Activated CD8-positive, alpha-beta memory T cell treated with anti-CD3 and anti-CD28 coated beads, Interleukin-2, amount 10 ng/mL, durations not matched to agents 7 days and 5 days (primary cell): ENCODE results near the gene CROCC2. TPM values are rescaled to one million over a fixed set of nuclear protein-coding genes. Genes with fewer than 3 reads are reported as not detected.
A peak's percentile ranks its signal among the peaks of the same experiment; 100 is the strongest.

Experiments used
- ATAC-seq: fragments of 150-1000 bp; cut with Tn5 transposase; one replicate; pipeline ENCODE4 v1.10.0; 2021; ENCODE audit warnings: moderate library complexity
- CTCF ChIA-PET: fragments of 350-600 bp; sonication (Branson Sonifier 250); formaldehyde crosslinking; loops from one replicate; lab custom pipeline; 2021; ENCODE audit warnings: antibody characterized with exemption; lab: Charles Lee
- DNase-seq: peaks from one replicate; pipeline ENCODE4 v3.0.0-alpha.2; 2020
- H3K27ac Mint-ChIP-seq: one replicate; pipeline ENCODE4 v1.8.0; 2021; ENCODE audit warnings: mild to moderate bottlenecking, mixed read lengths
- H3K27me3 Mint-ChIP-seq: one replicate; pipeline ENCODE4 v1.8.0; 2021; ENCODE audit warnings: mixed read lengths
- H3K36me3 Mint-ChIP-seq: one replicate; pipeline ENCODE4 v1.8.0; 2021; ENCODE audit warnings: mild to moderate bottlenecking, mixed read lengths
- H3K4me1 Mint-ChIP-seq: one replicate; pipeline ENCODE4 v1.8.0; 2021; ENCODE audit warnings: mixed read lengths
- H3K4me3 Mint-ChIP-seq: one replicate; pipeline ENCODE4 v1.8.0; 2021; ENCODE audit warnings: mild to moderate bottlenecking, moderate library complexity, mixed read lengths
- H3K9me3 Mint-ChIP-seq: one replicate; pipeline ENCODE4 v1.8.0; 2022; ENCODE audit warnings: low read depth, mixed read lengths
- total RNA-seq, 2 experiments: library from RNA; stranded (reverse); gene quantifications; one replicate each; pipeline ENCODE4 v1.2.3, GENCODE V29; 2021

CROCC2 gene
- total RNA-seq, 2 experiments from 2014 or later: not detected

DNA sequence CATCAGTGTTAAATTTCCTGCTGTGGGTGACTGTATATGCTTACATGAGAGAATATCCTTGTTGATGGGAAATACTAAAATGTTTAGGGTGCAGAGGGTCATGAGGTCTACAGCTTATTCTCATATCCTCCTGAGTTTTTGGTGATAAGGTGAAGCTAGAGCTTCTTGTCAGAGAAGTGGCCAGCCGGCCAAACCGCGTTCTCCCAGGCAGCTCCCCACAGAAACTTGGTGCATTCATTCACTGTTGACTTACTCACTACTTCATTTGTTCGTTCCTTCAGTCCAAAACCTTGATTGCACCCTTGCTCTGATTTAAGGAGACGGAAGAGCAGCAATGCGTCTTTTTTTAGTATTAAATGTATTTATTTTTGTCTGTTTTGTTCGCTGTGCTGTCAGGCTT is 101.0 kb downstream of the CROCC2 start:
- peaks cover 8% of the 10 kb centered on the region for H3K4me1 Mint-ChIP-seq
- DNase-seq (peak; percentile 33), ATAC-seq (no peak)
- H3K4me3 Mint-ChIP-seq: no peak overlapping the region
- no peak overlapping the region for H3K27ac Mint-ChIP-seq
- H3K36me3 Mint-ChIP-seq: no peaks in the 10 kb centered on the region
- H3K9me3 Mint-ChIP-seq: peaks cover 13% of the 10 kb centered on the region
- CTCF ChIA-PET: no interaction called here
- peaks cover 13% of the 10 kb centered on the region for H3K27me3 Mint-ChIP-seq

DNA sequence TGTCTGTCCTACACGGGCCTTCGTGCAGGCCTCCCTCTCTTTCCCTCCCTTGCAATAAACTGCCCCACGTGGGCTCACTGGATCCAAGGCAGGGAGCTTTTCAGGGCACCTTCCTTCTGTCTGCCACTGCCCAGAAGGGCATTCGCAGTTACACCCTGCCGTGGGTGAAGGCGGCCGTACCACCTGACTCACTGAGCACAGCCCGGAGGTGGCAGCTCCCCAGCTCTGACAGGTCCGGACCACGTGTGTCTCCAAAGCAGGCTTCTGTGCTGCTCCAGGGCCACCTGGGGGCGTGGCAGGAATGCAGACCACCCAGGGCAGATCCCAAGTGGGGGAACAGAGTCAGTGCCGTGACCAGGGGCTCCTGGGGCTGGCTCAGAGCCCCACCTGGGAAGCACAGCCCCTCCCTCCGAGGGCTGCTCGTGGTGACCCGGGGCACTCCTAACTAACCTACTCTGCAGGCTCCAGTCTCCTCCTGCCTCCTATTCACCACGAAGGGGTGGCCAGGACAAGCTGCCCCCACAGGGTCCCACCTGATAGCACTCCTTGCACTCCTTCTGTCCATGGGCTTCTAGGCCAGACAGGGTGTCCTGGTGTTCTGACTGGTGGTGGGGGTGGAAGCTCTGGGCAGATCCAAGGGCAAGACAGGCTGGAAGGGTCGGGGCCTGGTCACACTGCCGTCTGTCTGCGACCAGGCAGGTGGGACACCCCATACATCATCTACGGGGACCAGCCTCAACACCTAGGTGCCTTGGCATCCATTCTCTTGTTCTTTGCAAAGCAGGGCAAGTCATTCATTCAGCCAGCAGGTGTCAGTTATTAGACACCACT is 102.0 kb downstream of the CROCC2 start:
- Mint-ChIP-seq H3K27me3 (peaks cover 16% of the 10 kb centered on the region), H3K4me3 (no peak overlapping the region), H3K9me3 (peaks cover 13% of the 10 kb centered on the region), H3K27ac (no peak overlapping the region), H3K36me3 (no peaks in the 10 kb centered on the region), H3K4me1 (peaks cover 8% of the 10 kb centered on the region)
- CTCF ChIA-PET: no interaction called here
- ATAC-seq (no peak), DNase-seq (peak; percentile 29)

DNA sequence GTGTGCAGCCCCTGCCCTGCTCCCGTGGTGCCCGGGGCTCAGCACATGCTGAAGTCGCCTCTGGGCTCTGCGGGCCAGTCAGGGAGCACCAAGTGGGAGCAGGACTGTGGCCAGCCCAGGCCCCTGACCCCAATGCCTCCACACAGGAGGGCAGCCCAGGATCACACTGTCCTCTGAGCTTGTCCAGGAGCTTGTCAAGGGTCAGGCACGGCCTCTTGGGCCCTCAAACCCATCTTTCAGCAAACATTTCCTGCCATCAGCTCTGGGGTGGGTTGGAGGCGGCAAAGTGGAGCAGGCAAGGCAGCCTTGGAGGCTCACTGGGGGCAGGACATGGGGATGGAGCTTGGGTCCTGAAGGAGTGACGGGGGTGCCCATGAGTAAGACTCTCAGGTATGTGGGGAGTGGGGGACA is 102.6 kb downstream of the CROCC2 start:
- Mint-ChIP-seq H3K4me3 (no peak overlapping the region), H3K9me3 (peaks cover 13% of the 10 kb centered on the region), H3K36me3 (no peaks in the 10 kb centered on the region), H3K27ac (peak overlapping the region; percentile 30), H3K27me3 (peaks cover 16% of the 10 kb centered on the region), H3K4me1 (peaks cover 8% of the 10 kb centered on the region)
- DNase-seq: peak; percentile 27
- no peak for ATAC-seq
- CTCF ChIA-PET: no interaction called here

DNA sequence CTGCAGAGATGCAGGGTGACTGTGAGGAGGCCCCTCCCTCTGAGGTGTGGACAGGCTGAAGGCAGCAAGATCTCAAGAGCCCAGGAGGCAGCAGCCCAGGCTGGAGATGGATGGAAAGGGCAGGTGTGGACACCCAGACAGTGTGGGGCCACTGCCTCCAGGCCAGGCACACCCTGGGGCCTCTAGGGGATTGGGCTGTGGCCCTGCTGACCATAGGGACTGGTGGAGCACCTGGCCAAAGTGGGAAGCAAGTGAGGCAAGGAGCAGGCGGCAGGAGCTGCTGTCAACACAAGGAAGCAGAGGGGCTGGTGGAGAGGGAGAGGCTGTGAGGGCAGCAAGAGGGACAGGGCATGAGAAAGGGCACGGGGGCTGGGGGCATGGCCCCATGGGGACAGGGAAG is 103.1 kb downstream of the CROCC2 start:
- CTCF ChIA-PET: no interaction called here
- ATAC-seq (no peak), DNase-seq (peak; percentile 29)
- peaks cover 9% of the 10 kb centered on the region for H3K9me3 Mint-ChIP-seq
- H3K27me3 Mint-ChIP-seq: peaks cover 16% of the 10 kb centered on the region
- no peaks in the 10 kb centered on the region for H3K36me3 Mint-ChIP-seq
- peak overlapping the region; percentile 30 for H3K27ac Mint-ChIP-seq
- peaks cover 8% of the 10 kb centered on the region for H3K4me1 Mint-ChIP-seq
- no peak overlapping the region for H3K4me3 Mint-ChIP-seq

DNA sequence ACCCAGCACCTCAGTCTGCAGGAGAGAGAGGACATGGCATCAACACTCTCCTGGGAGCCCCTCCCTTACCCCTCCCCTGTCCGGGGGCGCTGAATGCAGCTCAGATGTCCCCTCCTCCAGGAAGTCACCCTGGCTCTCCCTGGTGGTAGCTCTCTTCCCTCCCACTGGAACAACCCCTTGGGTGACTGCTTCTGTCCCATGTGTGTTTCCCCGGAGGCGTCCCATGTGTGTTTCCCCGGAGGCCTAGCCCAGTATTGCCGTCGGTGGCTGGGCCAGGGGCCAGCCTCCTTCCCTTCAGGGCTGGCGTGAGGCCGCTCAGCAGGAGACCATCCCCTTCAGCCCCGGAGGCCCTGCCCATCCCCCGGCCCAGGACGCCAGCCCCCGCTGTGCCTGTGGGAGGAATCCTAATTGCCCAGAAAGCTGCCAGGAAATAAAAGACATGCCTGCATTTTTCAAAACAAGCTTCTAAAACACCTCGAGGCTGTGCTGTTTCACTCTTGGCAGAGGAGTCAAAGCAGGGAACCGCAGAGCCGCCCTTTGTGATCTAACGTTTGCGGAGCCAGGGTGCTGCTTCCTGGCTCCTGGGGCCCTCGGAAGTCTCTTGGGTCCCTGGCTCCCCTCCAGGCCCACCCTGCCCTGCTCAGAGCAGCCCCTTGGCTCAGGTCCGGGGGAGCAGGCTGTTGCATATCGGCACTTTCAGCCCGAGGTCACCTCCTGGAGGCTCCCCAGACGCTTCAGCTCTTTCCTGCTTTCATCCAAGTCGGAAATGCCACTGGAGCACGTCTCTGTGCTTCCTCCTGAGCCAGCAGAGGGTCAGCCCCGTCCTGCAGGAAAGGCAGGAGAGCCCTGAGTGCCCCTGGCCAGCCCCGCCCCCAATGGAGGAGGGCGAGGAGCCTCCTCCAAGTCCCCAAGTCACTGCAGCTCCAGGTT is 103.7 kb downstream of the CROCC2 start:
- no peak overlapping the region for H3K4me3 Mint-ChIP-seq
- H3K27ac Mint-ChIP-seq: peak overlapping the region; percentile 37
- CTCF ChIA-PET: no interaction called here
- peaks cover 9% of the 10 kb centered on the region for H3K9me3 Mint-ChIP-seq
- no peaks in the 10 kb centered on the region for H3K36me3 Mint-ChIP-seq
- peaks cover 8% of the 10 kb centered on the region for H3K4me1 Mint-ChIP-seq
- peak; percentile 65 for DNase-seq
- peak; percentile 76 for ATAC-seq
- H3K27me3 Mint-ChIP-seq: peaks cover 16% of the 10 kb centered on the region

DNA sequence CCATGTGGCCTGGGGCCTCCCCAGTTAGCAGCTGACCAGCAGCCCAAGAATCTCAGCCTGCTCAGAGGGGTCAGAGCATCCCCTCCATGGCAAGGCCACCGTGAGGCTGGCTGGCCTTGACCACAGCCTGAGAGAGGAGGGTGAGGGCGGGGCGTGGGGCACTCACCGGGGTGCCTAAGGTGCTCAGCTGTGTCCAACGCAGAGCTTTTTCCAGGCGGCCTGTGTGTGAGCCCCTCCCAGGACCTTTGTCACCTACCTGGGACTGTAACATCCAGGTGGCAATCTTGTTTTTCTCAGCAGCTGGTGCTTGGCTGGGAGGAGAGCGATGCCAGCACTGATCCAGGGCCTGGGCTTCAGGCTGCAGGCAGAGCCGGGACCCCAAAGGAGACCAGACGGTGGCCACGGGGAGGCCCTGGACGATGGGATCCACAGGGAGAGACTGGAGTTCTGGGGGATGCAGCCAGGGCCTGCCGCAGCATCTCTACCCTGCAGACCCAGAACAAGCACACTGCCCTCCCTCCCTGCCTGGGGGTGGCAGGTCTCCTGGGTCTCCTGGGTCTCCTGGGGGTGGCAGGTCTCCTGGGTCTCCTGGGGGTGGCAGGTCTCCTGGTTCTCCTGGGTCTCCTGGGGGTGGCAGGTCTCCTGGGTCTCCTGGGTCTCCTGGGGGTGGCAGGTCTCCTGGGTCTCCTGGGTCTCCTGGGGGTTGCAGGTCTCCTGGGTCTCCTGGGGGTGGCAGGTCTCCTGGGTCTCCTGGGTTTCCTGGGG is 104.6 kb downstream of the CROCC2 start:
- H3K27ac Mint-ChIP-seq: no peak overlapping the region
- CTCF ChIA-PET: no interaction called here
- no peaks in the 10 kb centered on the region for H3K36me3 Mint-ChIP-seq
- peaks cover 5% of the 10 kb centered on the region for H3K9me3 Mint-ChIP-seq
- peaks cover 8% of the 10 kb centered on the region for H3K4me1 Mint-ChIP-seq
- peaks cover 12% of the 10 kb centered on the region for H3K27me3 Mint-ChIP-seq
- ATAC-seq: no peak
- H3K4me3 Mint-ChIP-seq: no peak overlapping the region
- DNase-seq: peak; percentile 39

DNA sequence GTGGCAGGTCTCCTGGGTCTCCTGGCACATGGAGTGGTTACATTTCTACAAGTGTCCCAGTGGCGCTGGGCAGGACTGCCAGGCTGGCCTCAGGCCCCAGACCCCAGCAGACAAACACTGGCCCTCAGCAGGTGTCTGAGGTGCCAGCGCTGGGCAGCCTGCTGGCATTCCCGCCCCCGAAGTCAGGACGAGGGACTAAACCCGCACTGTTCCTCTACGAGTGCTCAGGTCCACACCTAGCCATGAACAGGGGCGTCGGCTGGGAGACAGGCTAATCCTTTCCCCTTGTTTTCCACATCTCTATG is 105.1 kb downstream of the CROCC2 start:
- Mint-ChIP-seq H3K36me3 (no peaks in the 10 kb centered on the region), H3K27me3 (peaks cover 10% of the 10 kb centered on the region), H3K4me3 (no peak overlapping the region), H3K9me3 (no peaks in the 10 kb centered on the region), H3K27ac (no peak overlapping the region), H3K4me1 (peaks cover 8% of the 10 kb centered on the region)
- no peak for ATAC-seq
- DNase-seq: no peak
- CTCF ChIA-PET: no interaction called here

DNA sequence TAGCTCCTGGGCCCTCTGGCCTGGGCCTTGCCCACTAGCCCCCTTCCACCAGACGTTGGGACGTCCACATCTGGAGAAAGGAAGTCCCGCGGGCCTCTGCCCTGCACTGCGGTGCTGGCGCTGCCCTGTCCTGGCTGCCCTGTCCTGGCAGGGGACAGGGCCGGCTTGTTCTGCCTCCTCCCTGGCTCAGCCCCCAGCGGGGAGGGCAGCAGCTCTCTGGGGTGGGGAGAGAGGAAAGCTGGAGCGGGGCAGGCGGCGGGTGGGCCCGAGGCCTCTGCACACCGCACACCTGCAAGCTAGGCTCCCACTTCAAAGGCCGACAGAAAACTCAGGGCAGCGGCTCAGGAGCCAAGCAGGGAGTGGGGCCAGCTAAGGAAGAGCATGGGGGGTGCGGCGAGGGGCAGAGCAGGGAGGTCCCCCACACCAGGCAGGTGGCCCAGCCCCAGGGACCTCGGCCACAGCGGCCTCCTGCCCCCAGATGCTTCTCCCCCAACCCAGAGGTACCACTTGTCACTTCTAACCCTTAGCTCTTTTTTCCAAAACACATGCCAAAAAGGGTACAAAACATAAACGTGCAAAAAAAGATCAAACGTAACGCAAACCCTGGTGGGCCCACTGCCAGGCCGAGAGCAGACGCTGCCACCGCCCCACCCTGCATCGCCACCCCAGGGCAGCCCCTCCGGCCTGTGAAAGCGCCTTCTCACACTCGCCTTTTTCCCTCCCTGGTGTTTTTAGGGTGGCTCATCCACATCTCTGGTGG is 105.8 kb downstream of the CROCC2 start:
- peak; percentile 22 for DNase-seq
- Mint-ChIP-seq H3K4me3 (no peak overlapping the region), H3K4me1 (peaks cover 8% of the 10 kb centered on the region), H3K27me3 (peaks cover 8% of the 10 kb centered on the region), H3K27ac (no peak overlapping the region), H3K36me3 (no peaks in the 10 kb centered on the region), H3K9me3 (no peaks in the 10 kb centered on the region)
- ATAC-seq: no peak
- CTCF ChIA-PET: no interaction called here

DNA sequence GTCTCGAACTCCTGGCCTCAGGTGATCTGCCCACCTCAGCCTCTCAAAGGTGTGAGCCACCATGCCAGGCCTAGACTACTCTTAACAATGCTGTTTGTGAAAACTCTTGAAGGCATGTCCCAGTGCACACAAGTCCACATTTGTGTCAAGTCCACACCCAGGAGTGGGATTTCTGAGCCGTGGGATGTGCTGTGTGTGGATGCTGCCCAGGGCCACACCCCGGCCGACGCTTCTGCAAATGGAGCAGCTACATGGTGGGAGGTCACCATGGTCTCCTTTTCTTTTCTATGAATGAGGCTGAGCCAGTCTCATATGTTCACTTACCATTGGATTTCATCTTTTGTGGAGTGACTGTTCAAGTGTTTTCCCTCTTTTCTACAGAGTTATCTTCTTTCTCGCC is 108.1 kb downstream of the CROCC2 start:
- ATAC-seq (no peak), DNase-seq (peak; percentile 30)
- Mint-ChIP-seq H3K27me3 (peaks cover 3% of the 10 kb centered on the region), H3K4me1 (peaks cover 5% of the 10 kb centered on the region), H3K27ac (no peak overlapping the region), H3K36me3 (no peaks in the 10 kb centered on the region), H3K9me3 (no peaks in the 10 kb centered on the region), H3K4me3 (no peak overlapping the region)
- CTCF ChIA-PET: no interaction called here

DNA sequence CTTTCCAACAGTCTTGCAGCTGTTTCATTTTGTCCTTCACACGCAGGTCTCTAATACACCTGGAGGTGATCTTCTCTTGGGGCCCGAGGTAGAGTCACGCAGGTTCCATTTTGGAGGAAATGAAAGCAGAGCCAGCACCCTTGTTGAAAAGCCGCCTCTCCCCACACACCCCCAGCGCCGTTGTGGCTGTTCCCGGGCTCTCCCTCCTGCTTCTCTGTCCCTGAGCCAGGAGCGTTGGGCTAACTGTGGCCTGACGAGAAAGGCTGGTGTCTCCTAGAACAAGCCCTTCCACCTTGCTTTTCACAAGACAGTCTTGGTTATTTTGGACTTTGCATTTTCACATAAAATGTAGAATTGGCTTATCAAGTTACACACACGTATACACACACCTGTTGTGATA is 108.6 kb downstream of the CROCC2 start:
- Mint-ChIP-seq H3K9me3 (no peaks in the 10 kb centered on the region), H3K27me3 (peaks cover 3% of the 10 kb centered on the region), H3K4me3 (no peak overlapping the region), H3K4me1 (peaks cover 3% of the 10 kb centered on the region), H3K36me3 (no peaks in the 10 kb centered on the region), H3K27ac (no peak overlapping the region)
- peak; percentile 26 for DNase-seq
- ATAC-seq: no peak
- CTCF ChIA-PET: no interaction called here

DNA sequence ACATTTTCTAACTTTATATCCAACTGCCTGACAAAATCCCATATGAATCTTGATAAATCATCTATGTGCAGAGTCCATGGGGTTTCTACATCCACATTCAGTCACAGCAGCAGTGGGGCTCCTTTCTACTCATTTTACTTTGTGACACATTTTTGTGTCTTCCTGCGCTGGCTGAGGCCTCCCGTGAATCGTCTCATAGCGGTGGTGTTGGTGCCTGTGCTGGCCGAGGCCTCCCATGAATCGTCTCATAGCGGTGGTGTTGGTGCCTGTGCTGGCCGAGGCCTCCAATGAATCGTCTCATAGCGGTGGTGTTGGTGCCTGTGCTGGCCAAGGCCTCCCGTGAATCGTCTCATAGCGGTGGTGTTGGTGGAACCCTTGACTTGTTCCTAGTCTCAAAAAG is 109.3 kb downstream of the CROCC2 start:
- Mint-ChIP-seq H3K4me3 (no peak overlapping the region), H3K9me3 (no peaks in the 10 kb centered on the region), H3K27ac (no peak overlapping the region), H3K4me1 (no peaks in the 10 kb centered on the region), H3K27me3 (peaks cover 3% of the 10 kb centered on the region), H3K36me3 (no peaks in the 10 kb centered on the region)
- CTCF ChIA-PET: no interaction called here
- DNase-seq (peak; percentile 32), ATAC-seq (no peak)

DNA sequence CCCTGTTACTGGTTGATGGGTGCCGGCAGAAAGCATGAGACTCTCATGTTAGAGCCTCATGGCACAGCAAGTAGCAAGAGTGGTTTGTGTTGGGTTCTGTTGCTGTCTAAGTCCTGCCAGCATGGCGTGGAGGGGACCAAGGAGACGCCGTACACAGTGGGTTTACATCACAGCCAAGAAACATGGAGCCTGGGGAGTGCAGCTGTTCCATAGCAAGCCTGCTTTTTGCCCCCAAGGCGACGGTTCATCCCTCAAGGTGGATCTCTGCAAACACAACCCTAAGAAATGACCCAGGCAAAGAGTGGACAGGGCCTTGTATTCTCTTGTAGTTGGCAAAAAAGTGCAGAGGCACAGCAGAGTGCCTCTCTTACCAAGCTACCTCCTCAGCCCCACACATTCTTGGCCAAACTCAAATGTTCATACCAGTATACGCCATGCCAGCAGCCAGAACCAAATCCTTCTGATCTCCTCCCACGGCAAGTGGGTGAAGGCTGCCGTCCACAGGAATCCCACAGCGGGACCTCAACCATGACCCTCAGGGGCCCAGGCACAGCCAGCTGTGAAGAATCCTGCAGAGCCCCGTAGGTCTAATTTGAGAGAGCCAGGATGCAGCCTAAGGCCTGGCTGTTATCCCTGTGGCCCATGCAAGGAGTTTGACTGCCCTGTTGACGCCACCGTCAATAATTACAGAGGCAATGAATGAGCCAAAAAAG is 111.2 kb downstream of the CROCC2 start:
- H3K36me3 Mint-ChIP-seq: no peaks in the 10 kb centered on the region
- H3K4me1 Mint-ChIP-seq: no peaks in the 10 kb centered on the region
- H3K9me3 Mint-ChIP-seq: no peaks in the 10 kb centered on the region
- H3K27me3 Mint-ChIP-seq: peaks cover 2% of the 10 kb centered on the region
- CTCF ChIA-PET: no interaction called here
- DNase-seq: peak; percentile 33
- no peak for ATAC-seq
- H3K4me3 Mint-ChIP-seq: no peak overlapping the region
- H3K27ac Mint-ChIP-seq: no peak overlapping the region
